Lower leg skin (tissue), 4 donors: Measurements from ENCODE around the gene SLC45A3. TPM values are rescaled to one million over a fixed set of nuclear protein-coding genes. Genes with fewer than 3 reads are reported as not detected.
A peak's percentile ranks its signal among the peaks of the same experiment; 100 is the strongest.

Source experiments
- DNase-seq, 2 donors: peaks; one replicate each; pipeline ENCODE4 v3.0.0-alpha.2; 2019; ENCODE audit warnings: low spot score in 2 of 2
- H3K4me3 ChIP-seq: fragments of 200-600 bp; sonication (generic); 2 replicates; pipeline ENCODE4 v1.5.1; 2017; ENCODE audit warnings: mild to moderate bottlenecking, low read depth; ENCODE audit not compliant: poor library complexity, severe bottlenecking
- POLR2A ChIP-seq, 2 donors: fragments of 450-650 bp; IDR thresholded peaks; one replicate each; pipeline ENCODE4 v1.6.1; 2016 to 2017; ENCODE audit warnings: antibody characterized with exemption in 2 of 2, mild to moderate bottlenecking in 1 of 2, moderate library complexity in 1 of 2
- WGBS, 2 donors: methylation state at CpG; one replicate each; pipeline ENCODE4 v1.1.5; 2018; 5-methylcytosine and 5-hydroxymethylcytosine counted together
- intact Hi-C: fragments of 100-400 bp; cut with DNase I; formaldehyde crosslinking; loops from one replicate; pipeline ENCODE4 v1.15.0; 2023; ENCODE audit warnings: low total_unique reads
- total RNA-seq, 4 donors: library from RNA; depleted of rRNA; stranded (reverse); fragments of >200 nt; gene quantifications; one replicate each; pipeline ENCODE4 v1.1.0, GENCODE V29; 2016
- TF ChIP-seq, protein P1 (sequence below), 3 donors: fragments of 450-650 bp; IDR thresholded peaks; one replicate each; pipeline ENCODE4 v1.5.1; 2016; ENCODE audit warnings: antibody characterized with exemption in 3 of 3, mild to moderate bottlenecking in 3 of 3, moderate library complexity in 2 of 3

SLC45A3 gene
- total RNA-seq, 4 donors from 2014 or later, result 1.9 to 5.1 (median 3.1) TPM

DNA sequence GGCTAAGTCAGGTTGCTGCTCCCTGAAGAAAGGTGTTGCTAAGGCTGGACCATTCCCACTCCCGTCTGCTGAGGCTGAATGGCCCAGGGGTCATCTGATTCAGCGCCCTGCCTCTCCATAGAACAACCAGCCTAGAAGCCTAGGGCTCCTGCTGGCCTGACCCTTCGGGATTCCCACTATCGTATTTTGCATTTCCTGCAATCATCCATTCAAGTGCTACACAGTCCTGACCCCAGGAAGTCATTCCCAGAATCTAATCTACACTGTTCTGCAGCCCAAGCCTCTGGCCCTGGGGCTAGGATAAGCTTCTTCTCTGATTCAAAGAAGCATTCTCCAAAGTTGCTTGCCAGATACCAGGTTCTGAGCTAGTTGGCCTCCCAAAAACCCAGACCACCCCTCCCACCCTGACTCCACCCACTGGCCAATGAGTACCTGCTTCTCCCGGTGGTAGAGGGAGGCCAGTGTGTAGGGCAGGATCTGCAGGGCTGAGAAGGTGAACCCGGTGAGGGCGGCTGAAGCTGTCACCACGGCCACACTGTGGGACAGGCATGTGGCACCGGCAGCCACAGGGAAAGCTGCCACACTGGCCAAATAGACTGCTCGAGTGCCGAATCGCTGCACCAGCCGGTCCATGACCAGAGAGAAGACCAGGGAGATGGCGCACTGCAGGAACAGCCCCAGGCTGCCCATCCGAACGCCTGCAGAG is 18.7 kb downstream of the SLC45A3 start:
- no peak for DNase-seq

DNA sequence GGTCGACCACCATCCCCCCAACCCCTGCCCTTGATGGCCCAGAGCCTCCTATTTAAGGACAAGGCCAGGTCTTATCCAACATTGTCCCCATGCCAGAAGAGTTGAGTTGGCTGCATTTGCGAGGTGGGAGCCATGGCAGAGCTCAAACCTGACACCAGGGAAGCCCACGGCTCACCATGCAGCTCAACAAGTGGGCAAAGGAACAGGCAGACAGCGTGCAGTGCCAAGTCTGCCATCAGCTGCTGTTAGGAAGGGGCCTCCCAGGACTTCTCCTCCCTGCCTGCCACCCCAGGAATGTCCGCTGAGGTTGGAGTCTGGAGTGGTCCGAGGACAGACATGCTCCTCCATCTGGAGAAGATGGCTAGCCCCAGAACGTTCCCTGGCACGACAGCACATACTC is 19.9 kb downstream of the SLC45A3 start:
- intact Hi-C loops, result no loop called here
- 74 to 89% methylated on average over 7 to 8 of the region's 8 CpGs for WGBS, 2 donors
- no peak overlapping the region for H3K4me3 ChIP-seq
- no peak for DNase-seq
- TF ChIP-seq POLR2A (IDR thresholded peaks at IDR 0.05), result no peak
- TF ChIP-seq, protein P1, sequence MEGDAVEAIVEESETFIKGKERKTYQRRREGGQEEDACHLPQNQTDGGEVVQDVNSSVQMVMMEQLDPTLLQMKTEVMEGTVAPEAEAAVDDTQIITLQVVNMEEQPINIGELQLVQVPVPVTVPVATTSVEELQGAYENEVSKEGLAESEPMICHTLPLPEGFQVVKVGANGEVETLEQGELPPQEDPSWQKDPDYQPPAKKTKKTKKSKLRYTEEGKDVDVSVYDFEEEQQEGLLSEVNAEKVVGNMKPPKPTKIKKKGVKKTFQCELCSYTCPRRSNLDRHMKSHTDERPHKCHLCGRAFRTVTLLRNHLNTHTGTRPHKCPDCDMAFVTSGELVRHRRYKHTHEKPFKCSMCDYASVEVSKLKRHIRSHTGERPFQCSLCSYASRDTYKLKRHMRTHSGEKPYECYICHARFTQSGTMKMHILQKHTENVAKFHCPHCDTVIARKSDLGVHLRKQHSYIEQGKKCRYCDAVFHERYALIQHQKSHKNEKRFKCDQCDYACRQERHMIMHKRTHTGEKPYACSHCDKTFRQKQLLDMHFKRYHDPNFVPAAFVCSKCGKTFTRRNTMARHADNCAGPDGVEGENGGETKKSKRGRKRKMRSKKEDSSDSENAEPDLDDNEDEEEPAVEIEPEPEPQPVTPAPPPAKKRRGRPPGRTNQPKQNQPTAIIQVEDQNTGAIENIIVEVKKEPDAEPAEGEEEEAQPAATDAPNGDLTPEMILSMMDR (IDR thresholded peaks at IDR 0.05), result no peak

More for the DNA sequence above, 18.7 kb downstream of the SLC45A3 start:
- intact Hi-C loops, result no loop called here
- 72 to 74% methylated on average over 16 of the region's 16 CpGs for WGBS, 2 donors
- H3K4me3 ChIP-seq, result no peak overlapping the region
- TF ChIP-seq, protein P1 (IDR thresholded peaks at IDR 0.05), result no peak
- no peak for TF ChIP-seq POLR2A (IDR thresholded peaks at IDR 0.05)

DNA sequence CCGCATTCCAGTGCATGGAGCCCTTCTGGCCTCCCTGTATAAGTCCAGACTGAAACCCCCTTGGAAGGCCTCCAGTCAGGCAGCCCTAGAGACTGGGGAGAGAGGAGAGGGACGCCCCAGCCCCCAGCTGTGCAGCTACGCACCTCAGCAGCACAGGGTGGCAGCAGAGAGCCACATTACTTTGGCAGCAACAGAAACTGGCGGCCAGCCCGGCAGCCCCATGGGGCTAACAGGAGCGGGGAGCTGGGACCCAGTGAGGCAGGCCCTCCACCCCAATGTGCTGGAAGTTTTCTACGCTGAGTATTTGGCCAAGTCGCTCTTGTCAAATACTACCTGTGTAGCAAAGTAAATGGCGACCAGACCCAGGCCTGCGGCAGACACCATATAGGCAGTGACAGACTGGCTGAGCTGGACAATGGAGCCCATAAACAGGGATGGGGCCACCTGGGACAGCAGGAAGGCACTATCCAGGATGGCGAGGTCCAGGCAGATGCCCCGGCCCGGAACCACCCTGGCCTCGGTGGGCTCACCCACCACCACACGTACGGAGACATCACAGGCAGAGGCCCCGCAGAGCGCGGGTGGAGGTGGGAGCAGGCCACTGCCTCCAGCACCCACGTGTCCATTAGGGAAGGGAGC is 21.2 kb downstream of the SLC45A3 start:
- DNase-seq, result peak; percentile 71 to 94
- TF ChIP-seq, protein P1 (IDR thresholded peaks at IDR 0.05), result peak in 1 of 3 donors; percentile 78
- TF ChIP-seq POLR2A (IDR thresholded peaks at IDR 0.05), result no peak
- no peak overlapping the region for H3K4me3 ChIP-seq
- 44 to 52% methylated on average over 5 to 19 of the region's 20 CpGs for WGBS, 2 donors
- intact Hi-C loops, result loop anchor here (5.0 kb wide), 1 partner anchor 67 kb away; no protein-coding TSS in a partner anchor

DNA sequence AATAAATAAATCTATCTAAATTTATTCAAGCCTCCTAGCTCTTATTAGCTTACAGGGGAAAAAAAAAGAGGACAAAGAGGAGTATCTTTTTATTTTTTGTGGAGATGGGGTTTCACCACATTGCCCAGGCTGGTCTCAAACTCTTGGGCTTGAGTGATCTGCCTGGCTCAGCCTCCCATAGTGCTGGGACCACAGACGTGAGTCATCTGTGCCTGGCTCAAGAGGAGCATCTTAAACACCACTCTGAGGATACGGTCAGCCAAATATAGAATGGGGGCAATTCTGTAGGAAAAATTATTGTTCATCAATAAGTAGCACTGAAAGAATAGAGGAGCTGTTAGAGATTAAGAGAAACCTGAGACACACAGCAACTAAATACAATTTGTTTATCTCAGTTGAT is 24.1 kb downstream of the SLC45A3 start:
- WGBS, 2 donors, result 33 to 49% methylated on average over 2 of the region's 2 CpGs
- DNase-seq, result no peak
- no peak overlapping the region for H3K4me3 ChIP-seq
- intact Hi-C loops, result loop anchor here (2.0 to 5.0 kb wide), 2 partner anchors 64 to 125 kb away; no protein-coding TSS in a partner anchor
- TF ChIP-seq, protein P1 (IDR thresholded peaks at IDR 0.05), result no peak
- no peak for TF ChIP-seq POLR2A (IDR thresholded peaks at IDR 0.05)

DNA sequence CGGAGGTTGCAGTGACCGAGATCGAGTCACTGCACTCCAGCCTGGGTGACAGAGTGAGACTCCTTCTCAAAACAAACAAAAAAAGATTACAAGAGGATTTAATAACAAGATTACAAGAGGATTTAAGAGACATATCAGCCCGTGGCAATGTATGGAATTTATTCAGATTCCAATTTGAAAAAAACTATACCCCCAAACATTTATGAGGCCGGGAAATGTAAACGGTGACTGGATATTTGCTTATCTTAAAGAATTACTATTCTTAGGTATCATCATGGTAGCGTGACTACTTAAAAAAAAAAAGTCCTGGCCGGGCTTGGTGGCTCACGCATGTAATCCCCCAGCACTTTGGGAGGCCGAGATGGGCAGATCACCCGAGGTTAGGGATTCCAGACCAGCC is 27.3 kb downstream of the SLC45A3 start:
- 81 to 84% methylated on average over 11 of the region's 11 CpGs for WGBS, 2 donors
- no peak for DNase-seq
- H3K4me3 ChIP-seq, result no peak overlapping the region
- intact Hi-C loops, result no loop called here
- TF ChIP-seq, protein P1 (IDR thresholded peaks at IDR 0.05), result no peak
- no peak for TF ChIP-seq POLR2A (IDR thresholded peaks at IDR 0.05)
